B cell (primary cell): ENCODE results near the gene BEX3. TPM values are rescaled to one million over a fixed set of nuclear protein-coding genes. Genes with fewer than 3 reads are reported as not detected.

Source experiments
- ATAC-seq: fragments of 200-7000 bp; cut with Tn5 transposase; one replicate; pipeline ENCODE4 v1.10.0; 2021; ENCODE audit warnings: low read depth, mild to moderate bottlenecking, moderate number of reproducible peaks, moderate library complexity
- CTCF ChIA-PET: fragments of 350-600 bp; sonication (Branson Sonifier 250); formaldehyde crosslinking; loops from one replicate; lab custom pipeline; 2021; ENCODE audit warnings: antibody characterized with exemption, inconsistent platforms; lab: Charles Lee
- POLR2A ChIA-PET: fragments of 350-600 bp; sonication (Branson Sonifier 250); formaldehyde crosslinking; loops from one replicate; lab custom pipeline; 2021; ENCODE audit warnings: antibody characterized with exemption; lab: Charles Lee
- DNase-seq: peaks from one replicate; pipeline ENCODE4 v3.0.0; 2013
- H2AFZ ChIP-seq: 2 replicates; pipeline ENCODE4 v1.6.1; 2012; ENCODE audit warnings: mild to moderate bottlenecking, low read depth, low read length; ENCODE audit not compliant: insufficient read depth, poor library complexity, severe bottlenecking
- H3K27ac ChIP-seq, 2 donors: 1 replicate in 1 of 2; 2 replicates in 1 of 2; pipeline ENCODE4 v1.5.1; 2012 to 2013; ENCODE audit warnings: low read length in 2 of 2, mild to moderate bottlenecking in 2 of 2, moderate library complexity in 1 of 2
- H3K27me3 ChIP-seq, 4 experiments: fragments of 200-600 bp in 1 of 4; sonication (generic) in 1 of 4; replicated peaks in 1 of 4; 1 replicate in 2 of 4; 2 replicates in 2 of 4; pipeline versions ENCODE4 v1.6.1 to v1.7.0; 2013 to 2016; ENCODE audit warnings: low read length in 3 of 4, mild to moderate bottlenecking in 2 of 4, mixed read lengths in 1 of 4, moderate library complexity in 1 of 4; ENCODE audit not compliant: insufficient read depth in 4 of 4, control insufficient read depth in 3 of 4; ENCODE audit errors: control extremely low read depth in 1 of 4
- H3K36me3 ChIP-seq, 2 experiments: replicated peaks in 1 of 2; 1 replicate in 1 of 2; 2 replicates in 1 of 2; pipeline versions ENCODE4 v1.6.1 to v1.7.1; 2013; ENCODE audit warnings: low read length in 1 of 2; ENCODE audit not compliant: insufficient read depth in 2 of 2, control insufficient read depth in 1 of 2; ENCODE audit errors: control extremely low read depth in 1 of 2, extremely low read depth in 1 of 2
- H3K4me1 ChIP-seq, 2 donors: fragments of 200-600 bp in 1 of 2; sonication (generic) in 1 of 2; 1 replicate in 1 of 2; 2 replicates in 1 of 2; pipeline versions ENCODE4 v1.5.1 to v1.6.1; 2013 to 2017; ENCODE audit warnings: low read length in 2 of 2; ENCODE audit not compliant: control insufficient read depth in 2 of 2, insufficient read depth in 2 of 2
- H3K4me2 ChIP-seq: replicated peaks from 2 replicates; pipeline ENCODE3; 2012; ENCODE audit warnings: mild to moderate bottlenecking, low read depth, low read length; ENCODE audit not compliant: poor library complexity, severe bottlenecking
- H3K4me3 ChIP-seq, 5 experiments: fragments of 200-600 bp in 1 of 5; sonication (generic) in 1 of 5; 1 replicate in 3 of 5; 2 replicates in 2 of 5; pipeline versions ENCODE4 v1.5.1 to v1.7.0; 2011 to 2016; ENCODE audit warnings: low read length in 4 of 5, mild to moderate bottlenecking in 4 of 5, low read depth in 2 of 5, control low read depth in 1 of 5, moderate library complexity in 1 of 5; ENCODE audit not compliant: insufficient read depth in 1 of 5; ENCODE audit errors: control extremely low read depth in 1 of 5, extremely low read depth in 1 of 5
- H3K79me2 ChIP-seq: fragments of 200-600 bp; sonication (generic); one replicate; pipeline ENCODE4 v1.6.0; 2016; ENCODE audit warnings: low read length; ENCODE audit not compliant: control insufficient read depth, insufficient read depth
- H3K9ac ChIP-seq: fragments of 200-600 bp; sonication (generic); 2 replicates; pipeline ENCODE4 v1.6.1; 2017; ENCODE audit warnings: mild to moderate bottlenecking, low read length, moderate library complexity
- H3K9me3 ChIP-seq, 3 donors: one replicate each; pipeline versions ENCODE4 v1.6.1 to v1.7.1; 2013; ENCODE audit warnings: low read length in 2 of 3; ENCODE audit not compliant: control insufficient read depth in 2 of 3, insufficient read depth in 1 of 3; ENCODE audit errors: control extremely low read depth in 1 of 3
- H4K20me1 ChIP-seq: 2 replicates; pipeline ENCODE4 v1.6.0; 2012; ENCODE audit warnings: mild to moderate bottlenecking, low read length; ENCODE audit not compliant: insufficient read depth, control insufficient read depth, poor library complexity, severe bottlenecking
- H3K27ac Mint-ChIP-seq: one replicate; pipeline ENCODE4 v1.8.0; 2021; ENCODE audit warnings: mixed read lengths
- H3K27me3 Mint-ChIP-seq: one replicate; pipeline ENCODE4 v1.8.0; 2021; ENCODE audit warnings: mixed read lengths
- H3K4me1 Mint-ChIP-seq: one replicate; pipeline ENCODE4 v1.8.0; 2021; ENCODE audit warnings: mixed read lengths
- H3K4me3 Mint-ChIP-seq: one replicate; pipeline ENCODE4 v1.8.0; 2021; ENCODE audit warnings: mixed read lengths
- H3K9me3 Mint-ChIP-seq: one replicate; pipeline ENCODE4 v1.8.0; 2022; ENCODE audit warnings: mixed read lengths; ENCODE audit not compliant: insufficient read depth
- EZH2 ChIP-seq: IDR thresholded peaks from 2 replicates; pipeline ENCODE4 v1.6.1; 2012; ENCODE audit warnings: borderline replicate concordance, low read depth, mild to moderate bottlenecking, moderate library complexity, low read length; ENCODE audit not compliant: insufficient read depth, poor library complexity, severe bottlenecking
- WGBS: methylation state at CpG from one replicate; pipeline ENCODE4 v1.1.5; 2013; ENCODE audit warnings: missing lambda C conversion rate; ENCODE audit not compliant: insufficient coverage; 5-methylcytosine and 5-hydroxymethylcytosine counted together
- intact Hi-C: fragments of 100-400 bp; cut with micrococcal nuclease; formaldehyde crosslinking; loops from one replicate; pipeline ENCODE4 v1.10.0; 2022
- polyA plus RNA-seq: library from polyadenylated mRNA; depleted of rRNA; stranded (reverse); fragments of >200 nt; gene quantifications from 2 replicates; pipeline ENCODE4 v1.2.3, GENCODE V29; 2012
- total RNA-seq, 2 donors: library from RNA; stranded (reverse); fragments of 120-200 nt in 1 of 2; gene quantifications; 1 replicate in 1 of 2; 2 replicates in 1 of 2; pipeline versions ENCODE4 v1.2.3 to v1.2.4, GENCODE V29; 2013 to 2022
- TF ChIP-seq, protein P1 (sequence below): fragments of 200-600 bp; IDR thresholded peaks from one replicate; pipeline ENCODE4 v1.8.0; 2022; ENCODE audit warnings: antibody characterized with exemption, mild to moderate bottlenecking

Gene BEX3
- total and polyA plus RNA-seq, 2 donors (not counting 1 experiment from before 2014, with no cell fraction given) = 0.37 to 1.7 TPM

DNA sequence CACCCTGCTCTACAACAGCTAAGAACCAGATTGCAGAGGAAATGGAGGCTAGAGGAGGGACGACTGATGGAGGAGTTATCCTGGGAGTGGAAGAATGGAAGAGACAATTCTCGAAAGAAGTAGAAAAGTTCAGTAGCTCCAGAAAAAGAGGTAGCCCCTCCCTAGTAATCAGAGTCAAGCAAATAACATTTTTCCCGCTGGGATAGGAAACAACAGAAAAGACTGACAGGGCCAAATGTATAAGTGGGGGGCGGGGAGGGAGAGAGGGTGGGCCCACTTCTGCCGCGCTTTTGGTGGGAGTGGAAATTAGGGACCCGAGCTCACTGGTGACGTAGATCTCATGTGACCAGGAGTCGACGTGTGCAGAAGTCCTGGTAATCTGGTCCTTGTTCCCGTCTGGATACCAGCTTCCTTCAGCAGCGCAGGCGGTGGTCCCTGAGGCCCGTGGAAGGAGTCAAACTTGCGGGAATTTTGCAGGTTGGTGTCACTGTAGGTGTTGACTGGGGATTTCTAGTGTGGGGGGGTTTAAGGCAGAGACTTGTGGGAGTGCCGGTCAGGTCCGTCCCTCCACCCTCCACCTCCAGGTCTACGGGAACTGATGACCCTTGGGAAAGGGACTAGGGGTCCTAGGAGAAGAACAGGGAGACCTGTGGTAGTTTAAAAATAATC, 20.1 kb upstream of the BEX3 start, which contains the start of gene TCEAL9:
Gene TCEAL9, plus strand, starts transcription at position 377 of the 669 bp plus-strand sequence. CDS start 1,179 bp downstream, outside the sequence.
- ChIA-PET POLR2A (no interaction called here), CTCF (interaction anchor here (1.3 kb wide), 1 partner anchor 15 kb away, joined by 3 read pairs; no protein-coding TSS in a partner anchor)
- H3K4me1 ChIP-seq = peaks cover 0 to 7% of the 10 kb centered on the region in 2 donors
- peak within 1 kb of the TSS; percentile 4 to 58 (median 47) for H3K4me3 ChIP-seq
- H3K27ac ChIP-seq = no peak within 1 kb of the TSS
- no peaks in the 10 kb centered on the region for H3K79me2 ChIP-seq
- peak within 1 kb of the TSS; percentile 73 for H3K4me2 ChIP-seq
- no peaks in the 10 kb centered on the region for H3K36me3 ChIP-seq
- no peaks in the 10 kb centered on the region for H4K20me1 ChIP-seq
- Mint-ChIP-seq H3K9me3 (no peaks in the 10 kb centered on the region), H3K27me3 (peaks cover 6% of the 10 kb centered on the region), H3K27ac (peak within 1 kb of the TSS; percentile 20), H3K4me1 (peaks cover 8% of the 10 kb centered on the region), H3K4me3 (peak within 1 kb of the TSS; percentile 91)
- peak within 1 kb of the TSS; percentile 59 for H3K9ac ChIP-seq
- 0% methylated on average over 11 of the region's 18 CpGs for WGBS
- peak within 1 kb of the TSS; percentile 75 for H2AFZ ChIP-seq
- no peak for ATAC-seq
- intact Hi-C loops = no loop called here
- DNase-seq = no peak
- TF ChIP-seq, protein P1, sequence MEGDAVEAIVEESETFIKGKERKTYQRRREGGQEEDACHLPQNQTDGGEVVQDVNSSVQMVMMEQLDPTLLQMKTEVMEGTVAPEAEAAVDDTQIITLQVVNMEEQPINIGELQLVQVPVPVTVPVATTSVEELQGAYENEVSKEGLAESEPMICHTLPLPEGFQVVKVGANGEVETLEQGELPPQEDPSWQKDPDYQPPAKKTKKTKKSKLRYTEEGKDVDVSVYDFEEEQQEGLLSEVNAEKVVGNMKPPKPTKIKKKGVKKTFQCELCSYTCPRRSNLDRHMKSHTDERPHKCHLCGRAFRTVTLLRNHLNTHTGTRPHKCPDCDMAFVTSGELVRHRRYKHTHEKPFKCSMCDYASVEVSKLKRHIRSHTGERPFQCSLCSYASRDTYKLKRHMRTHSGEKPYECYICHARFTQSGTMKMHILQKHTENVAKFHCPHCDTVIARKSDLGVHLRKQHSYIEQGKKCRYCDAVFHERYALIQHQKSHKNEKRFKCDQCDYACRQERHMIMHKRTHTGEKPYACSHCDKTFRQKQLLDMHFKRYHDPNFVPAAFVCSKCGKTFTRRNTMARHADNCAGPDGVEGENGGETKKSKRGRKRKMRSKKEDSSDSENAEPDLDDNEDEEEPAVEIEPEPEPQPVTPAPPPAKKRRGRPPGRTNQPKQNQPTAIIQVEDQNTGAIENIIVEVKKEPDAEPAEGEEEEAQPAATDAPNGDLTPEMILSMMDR = no peak
- TF ChIP-seq EZH2 = no peak
- no peaks in the 10 kb centered on the region for H3K27me3 ChIP-seq
- H3K9me3 ChIP-seq = no peaks in the 10 kb centered on the region

DNA sequence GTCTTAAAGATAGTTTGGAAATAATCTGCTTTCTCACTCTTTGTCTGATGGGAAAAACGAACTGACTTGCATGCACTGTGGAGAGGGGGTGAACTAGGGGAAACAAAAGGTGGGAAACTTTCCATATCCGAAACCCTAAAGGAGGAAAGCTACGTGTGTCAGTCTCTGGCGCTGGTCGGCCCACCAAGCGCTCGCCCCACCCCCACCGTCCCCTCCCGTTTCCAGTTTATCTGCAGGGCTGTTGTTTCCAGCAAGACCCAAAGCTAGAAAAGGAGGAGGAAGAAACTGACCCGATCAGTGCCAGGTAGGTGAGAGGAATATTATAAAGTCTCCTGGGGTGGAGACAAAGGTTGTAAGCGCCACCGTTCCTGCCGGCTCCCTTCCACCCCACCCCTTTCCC, 19.5 kb upstream of the BEX3 start:
- no CpG with 5 or more reads among the region's 13 CpGs for WGBS
- no peaks in the 10 kb centered on the region for H3K36me3 ChIP-seq
- peak overlapping the region; percentile 4 to 58 (median 47) for H3K4me3 ChIP-seq
- no peaks in the 10 kb centered on the region for H3K9me3 Mint-ChIP-seq
- ChIA-PET POLR2A (no interaction called here), CTCF (interaction anchor here (1.3 kb wide), 1 partner anchor 16 kb away, joined by 3 read pairs; no protein-coding TSS in a partner anchor)
- TF ChIP-seq, protein P1 = no peak
- no peak for TF ChIP-seq EZH2
- H3K9me3 ChIP-seq = no peaks in the 10 kb centered on the region
- H3K27me3 ChIP-seq = no peaks in the 10 kb centered on the region
- H3K4me3 Mint-ChIP-seq = peak overlapping the region; percentile 91
- DNase-seq (no peak), ATAC-seq (no peak)
- H3K4me1 ChIP-seq = peaks cover 0 to 7% of the 10 kb centered on the region in 2 donors
- no peaks in the 10 kb centered on the region for H4K20me1 ChIP-seq
- no peak overlapping the region for H3K27ac ChIP-seq
- intact Hi-C loops = no loop called here
- peaks cover 6% of the 10 kb centered on the region for H3K27me3 Mint-ChIP-seq
- H3K4me2 ChIP-seq = peak overlapping the region; percentile 73
- H2AFZ ChIP-seq = peak overlapping the region; percentile 75
- no peaks in the 10 kb centered on the region for H3K79me2 ChIP-seq
- H3K9ac ChIP-seq = peak overlapping the region; percentile 59
- no peak overlapping the region for H3K27ac Mint-ChIP-seq
- H3K4me1 Mint-ChIP-seq = peaks cover 8% of the 10 kb centered on the region
